T follicular helper cell (primary cell): ENCODE measurements around the gene PCDH8.

Experiments
- DNase-seq: peaks from one replicate; pipeline ENCODE4 v3.0.0-alpha.2; 2020; ENCODE audit warnings: low read depth

Gene PCDH8

GRCh38 chr13:52851137-52851962, 2.9 kb upstream of the PCDH8 start:
- DNase-seq, result no peak

GRCh38 chr13:52850396-52851136, 2.1 kb upstream of the PCDH8 start:
- DNase-seq, result no peak

GRCh38 chr13:52850072-52850395, 1.6 kb upstream of the PCDH8 start:
- no peak for DNase-seq

GRCh38 chr13:52849291-52850071, 1.0 kb upstream of the PCDH8 start:
- no peak for DNase-seq

GRCh38 chr13:52847682-52848432, 583 bp downstream of the PCDH8 start:
- DNase-seq, result no peak

GRCh38 chr13:52847322-52847681, 1.1 kb downstream of the PCDH8 start:
- DNase-seq, result no peak

GRCh38 chr13:52846567-52847321, 1.7 kb downstream of the PCDH8 start:
- DNase-seq, result no peak

GRCh38 chr13:52845766-52846566, 2.5 kb downstream of the PCDH8 start:
- DNase-seq, result no peak

- DNase-seq, result no peak
Observed at GRCh38 chr13:52845334-52845761, 3.1 kb downstream of the PCDH8 start.

- DNase-seq, result no peak
Observed at GRCh38 chr13:52844836-52845235, 3.6 kb downstream of the PCDH8 start.

GRCh38 chr13:52842441-52842840, 6.0 kb downstream of the PCDH8 start:
- DNase-seq, result no peak

- no peak for DNase-seq
Observed at GRCh38 chr13:52840066-52840465, 8.4 kb downstream of the PCDH8 start.

- no peak for DNase-seq
Observed at GRCh38 chr13:52838433-52839107, 9.9 kb downstream of the PCDH8 start.

- DNase-seq, result no peak
Observed at GRCh38 chr13:52837850-52838249, 10.6 kb downstream of the PCDH8 start.

- no peak for DNase-seq
Observed at GRCh38 chr13:52835071-52835839, 13.2 kb downstream of the PCDH8 start.

GRCh38 chr13:52833296-52833875, 15.1 kb downstream of the PCDH8 start:
- no peak for DNase-seq

- DNase-seq, result no peak
Observed at GRCh38 chr13:52832313-52832712, 16.1 kb downstream of the PCDH8 start.

GRCh38 chr13:52830946-52831345, 17.5 kb downstream of the PCDH8 start:
- no peak for DNase-seq

GRCh38 chr13:52827839-52828238, 20.6 kb downstream of the PCDH8 start:
- DNase-seq, result no peak
